Measurements from ENCODE around the gene HRCT1. TPM values are rescaled to one million over a fixed set of nuclear protein-coding genes. Genes with fewer than 3 reads are reported as not detected.
A peak's percentile ranks its signal among the peaks of the same experiment; 100 is the strongest.

The HRCT1 gene
- total and polyA plus RNA-seq, 3 donors from 2014 or later: 2.5 to 7.1 (median 6.5) TPM

- Histone ChIP-seq H3K4me3 (no peak overlapping the region), H3K9me3 (no peaks in the 10 kb centered on the region), H3K27ac (peak overlapping the region; percentile 68 to 74), H3K4me1 (peaks cover 45% of the 10 kb centered on the region), H3K36me3 (ENCODE audit: low read depth, missing control alignments) (no peaks in the 10 kb centered on the region), H3K27me3 (no peaks in the 10 kb centered on the region)
- no peak for TF ChIP-seq POLR2A (IDR thresholded peaks at IDR 0.05)
- TF ChIP-seq, protein P1, sequence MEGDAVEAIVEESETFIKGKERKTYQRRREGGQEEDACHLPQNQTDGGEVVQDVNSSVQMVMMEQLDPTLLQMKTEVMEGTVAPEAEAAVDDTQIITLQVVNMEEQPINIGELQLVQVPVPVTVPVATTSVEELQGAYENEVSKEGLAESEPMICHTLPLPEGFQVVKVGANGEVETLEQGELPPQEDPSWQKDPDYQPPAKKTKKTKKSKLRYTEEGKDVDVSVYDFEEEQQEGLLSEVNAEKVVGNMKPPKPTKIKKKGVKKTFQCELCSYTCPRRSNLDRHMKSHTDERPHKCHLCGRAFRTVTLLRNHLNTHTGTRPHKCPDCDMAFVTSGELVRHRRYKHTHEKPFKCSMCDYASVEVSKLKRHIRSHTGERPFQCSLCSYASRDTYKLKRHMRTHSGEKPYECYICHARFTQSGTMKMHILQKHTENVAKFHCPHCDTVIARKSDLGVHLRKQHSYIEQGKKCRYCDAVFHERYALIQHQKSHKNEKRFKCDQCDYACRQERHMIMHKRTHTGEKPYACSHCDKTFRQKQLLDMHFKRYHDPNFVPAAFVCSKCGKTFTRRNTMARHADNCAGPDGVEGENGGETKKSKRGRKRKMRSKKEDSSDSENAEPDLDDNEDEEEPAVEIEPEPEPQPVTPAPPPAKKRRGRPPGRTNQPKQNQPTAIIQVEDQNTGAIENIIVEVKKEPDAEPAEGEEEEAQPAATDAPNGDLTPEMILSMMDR (IDR thresholded peaks at IDR 0.05): no peak
- intact Hi-C loops (cut with DNase I; ENCODE audit: low total_unique reads): no loop called here
- no peak for DNase-seq
- WGBS, 2 donors: 72 to 74% methylated on average over 15 to 16 of the region's 16 CpGs
These were observed 9.8 kb downstream of the HRCT1 start for GRCh38 chr9:35915681-35916294.

DNA sequence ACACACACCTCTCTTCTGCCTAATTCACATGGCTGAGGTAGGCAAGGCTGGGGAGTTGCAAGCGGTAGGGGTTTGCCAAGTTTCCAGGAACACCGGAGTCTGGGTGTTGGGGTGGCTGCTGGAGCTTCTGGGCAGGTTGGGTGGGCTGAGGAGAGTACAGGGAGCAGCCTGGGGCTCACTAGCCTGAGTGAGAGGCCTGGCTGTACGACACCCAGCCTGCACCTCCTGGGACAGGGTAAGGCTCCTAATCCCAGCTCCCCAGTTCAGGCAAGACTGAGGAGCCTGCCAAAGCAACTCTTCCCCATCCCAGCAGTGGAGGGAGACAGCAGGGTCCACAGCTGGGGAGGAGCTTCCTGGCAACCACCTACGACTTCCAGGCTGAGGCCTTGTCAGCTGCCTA is 11.3 kb downstream of the HRCT1 start:
- TF ChIP-seq POLR2A (IDR thresholded peaks at IDR 0.05): no peak
- TF ChIP-seq, protein P1 (IDR thresholded peaks at IDR 0.05): no peak
- Histone ChIP-seq H3K4me3 (no peak overlapping the region), H3K27me3 (no peaks in the 10 kb centered on the region), H3K9me3 (no peaks in the 10 kb centered on the region), H3K36me3 (ENCODE audit: low read depth, missing control alignments) (no peaks in the 10 kb centered on the region), H3K4me1 (peaks cover 48% of the 10 kb centered on the region), H3K27ac (peak overlapping the region; percentile 54 to 74)
- no peak for DNase-seq
- 76 to 84% methylated on average over 3 to 4 of the region's 4 CpGs for WGBS, 2 donors
- intact Hi-C loops (cut with DNase I; ENCODE audit: low total_unique reads): no loop called here

DNA sequence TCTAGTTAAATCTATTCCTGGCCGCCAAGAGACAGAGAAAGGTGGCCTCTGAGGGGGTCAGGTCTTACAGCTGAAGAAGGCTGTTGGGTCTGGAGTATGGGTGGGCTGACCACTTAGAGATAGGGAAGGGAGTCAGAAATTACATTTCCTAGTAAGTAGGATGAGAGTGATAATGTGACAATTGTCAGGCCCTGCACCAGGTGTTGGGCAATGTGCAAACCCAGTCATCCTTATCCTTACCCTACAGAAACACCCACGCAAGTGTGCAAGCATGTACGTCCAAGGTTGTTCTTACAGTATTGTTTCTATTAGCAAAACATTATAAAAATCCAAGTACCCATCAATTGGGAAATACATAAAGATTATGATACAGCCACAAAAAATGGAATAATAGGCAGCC is 12.8 kb downstream of the HRCT1 start:
- H3K27me3 ChIP-seq: no peaks in the 10 kb centered on the region
- DNase-seq: no peak
- no peak overlapping the region for H3K4me3 ChIP-seq
- H3K4me1 ChIP-seq: peaks cover 64% of the 10 kb centered on the region
- H3K27ac ChIP-seq: peak overlapping the region in 1 of 2 donors; percentile 42
- no peaks in the 10 kb centered on the region for H3K36me3 ChIP-seq (ENCODE audit: low read depth, missing control alignments)
- TF ChIP-seq POLR2A (IDR thresholded peaks at IDR 0.05): no peak
- TF ChIP-seq, protein P1 (IDR thresholded peaks at IDR 0.05): no peak
- no peaks in the 10 kb centered on the region for H3K9me3 ChIP-seq
- intact Hi-C loops (cut with DNase I; ENCODE audit: low total_unique reads): no loop called here
- WGBS, 2 donors: 70 to 75% methylated on average over 3 of the region's 3 CpGs

DNA sequence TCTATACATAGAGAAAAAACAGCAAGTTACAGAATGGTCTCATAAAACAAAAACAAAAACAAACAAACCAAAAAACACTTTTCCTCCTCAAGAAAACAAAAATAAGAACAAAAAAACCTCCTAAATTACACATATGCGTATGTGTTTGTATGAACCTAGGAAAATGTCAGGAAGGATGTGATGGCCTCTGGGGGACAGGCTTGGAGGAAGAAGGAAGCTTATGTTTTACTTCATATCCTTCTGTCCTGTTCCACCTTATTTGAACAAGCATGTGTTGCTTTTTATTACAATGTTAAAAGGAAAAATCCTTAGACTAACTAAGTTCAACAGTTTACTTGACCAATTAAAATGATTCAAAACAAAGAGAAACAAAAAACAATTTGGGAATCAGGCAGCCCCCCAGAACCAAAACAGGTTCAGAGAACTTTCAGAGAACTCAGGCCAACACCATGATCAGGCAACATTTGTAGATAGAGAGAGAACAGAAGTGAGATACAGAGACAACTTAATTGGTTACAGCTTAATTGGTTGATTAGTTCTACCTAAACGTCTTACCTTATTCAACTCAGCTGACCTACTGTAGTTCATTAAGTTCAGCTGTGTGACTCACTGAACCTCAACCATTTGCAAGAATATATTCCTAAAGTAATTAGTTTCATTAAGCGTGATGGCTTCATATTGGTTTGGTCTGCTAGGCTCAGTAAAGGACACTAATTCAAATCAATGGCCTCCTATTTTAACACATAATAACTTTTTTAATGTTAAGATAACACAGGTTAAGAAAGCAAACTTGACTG is 13.4 kb downstream of the HRCT1 start:
- WGBS, 2 donors: 69 to 73% methylated on average over 3 of the region's 3 CpGs
- H3K4me1 ChIP-seq: peaks cover 63% of the 10 kb centered on the region
- no peak for DNase-seq
- peak overlapping the region; percentile 12 to 42 for H3K27ac ChIP-seq
- intact Hi-C loops (cut with DNase I; ENCODE audit: low total_unique reads): no loop called here
- TF ChIP-seq, protein P1 (IDR thresholded peaks at IDR 0.05): no peak
- no peak for TF ChIP-seq POLR2A (IDR thresholded peaks at IDR 0.05)
- no peaks in the 10 kb centered on the region for H3K27me3 ChIP-seq
- H3K4me3 ChIP-seq: no peak overlapping the region
- H3K36me3 ChIP-seq (ENCODE audit: low read depth, missing control alignments): no peaks in the 10 kb centered on the region
- H3K9me3 ChIP-seq: no peaks in the 10 kb centered on the region

All from testis (tissue), 3 donors.